Cardiac muscle cell (in vitro differentiated cells and primary cell): ENCODE data around the gene C22orf15. TPM values are rescaled to one million over a fixed set of nuclear protein-coding genes. Genes with fewer than 3 reads are reported as not detected.
"Not testable (repeated sequence)": the region's sequence is repeated elsewhere in the genome, so short reads cannot be mapped to it uniquely, and the experiment has no call there.

Source experiments
- DNase-seq, 2 donors: peaks; one replicate each; pipeline versions ENCODE4 v3.0.0 to v3.0.0-alpha.2; 2010 to 2017; ENCODE audit warnings: low read depth in 1 of 2, low spot score in 1 of 2
- H3K27ac ChIP-seq: fragments of 200-600 bp; sonication (generic); 2 replicates; pipeline ENCODE4 v1.5.1; 2016
- H3K27me3 ChIP-seq: fragments of 200-600 bp; sonication (generic); 2 replicates; pipeline ENCODE4 v1.6.0; 2016; ENCODE audit warnings: control low read depth
- H3K36me3 ChIP-seq: fragments of 200-600 bp; sonication (generic); 2 replicates; pipeline ENCODE4 v1.5.1; 2016; ENCODE audit warnings: control low read depth
- H3K4me1 ChIP-seq: fragments of 200-600 bp; sonication (generic); 2 replicates; pipeline ENCODE4 v1.8.1; 2017; ENCODE audit warnings: low read depth, mild to moderate bottlenecking, mixed run types
- H3K4me3 ChIP-seq: fragments of 200-600 bp; sonication (generic); 2 replicates; pipeline ENCODE4 v1.5.1; 2016; ENCODE audit warnings: mild to moderate bottlenecking
- H3K9me3 ChIP-seq: fragments of 200-600 bp; sonication (generic); 2 replicates; pipeline ENCODE4 v1.5.1; 2017; ENCODE audit warnings: low read depth, mild to moderate bottlenecking, control low read depth
- CTCF ChIP-seq: IDR thresholded peaks from 2 replicates; pipeline ENCODE4 v1.5.1; 2012; ENCODE audit warnings: low read depth, mild to moderate bottlenecking, low read length
- polyA plus RNA-seq: library from polyadenylated mRNA; unstranded; fragments of >200 nt; fragmentation: Nextera tagmentation; extraction: Ambion mirVana; gene quantifications from 2 replicates; pipeline ENCODE4 v1.2.1, GENCODE V29; 2016
- total RNA-seq: library from RNA; depleted of rRNA; stranded (reverse); fragments of >200 nt; gene quantifications from 2 replicates; pipeline ENCODE4 v1.2.3, GENCODE V29; 2016

C22orf15 gene
- total and polyA plus RNA-seq, 2 experiments from 2014 or later: 0.91 TPM; not detected in 1

GRCh38 chr22:23722724-23723123, 40.1 kb upstream of the C22orf15 start:
- no peaks in the 10 kb centered on the region for H3K36me3 ChIP-seq
- TF ChIP-seq CTCF: no peak

GRCh38 chr22:23728108-23728507, 34.7 kb upstream of the C22orf15 start:
- H3K27ac ChIP-seq, DNase-seq, H3K36me3 ChIP-seq, H3K27me3 ChIP-seq, H3K4me1 ChIP-seq, H3K4me3 ChIP-seq, H3K9me3 ChIP-seq: not testable (repeated sequence)

More at GRCh38 chr22:23722724-23723123, 40.1 kb upstream of the C22orf15 start:
- Histone ChIP-seq H3K27me3 (no peaks in the 10 kb centered on the region), H3K4me1 (no peaks in the 10 kb centered on the region), H3K9me3 (no peaks in the 10 kb centered on the region), H3K4me3 (no peak overlapping the region), H3K27ac (no peak overlapping the region)
- DNase-seq: no peak

GRCh38 chr22:23737696-23738095, 25.1 kb upstream of the C22orf15 start:
- Histone ChIP-seq H3K27me3 (no peaks in the 10 kb centered on the region), H3K36me3 (no peaks in the 10 kb centered on the region), H3K4me1 (no peaks in the 10 kb centered on the region), H3K9me3 (no peaks in the 10 kb centered on the region), H3K4me3 (no peak overlapping the region), H3K27ac (no peak overlapping the region)
- no peak for DNase-seq
- no peak for TF ChIP-seq CTCF

- Histone ChIP-seq H3K27me3 (no peaks in the 10 kb centered on the region), H3K4me3 (no peak overlapping the region), H3K36me3 (peaks cover 15% of the 10 kb centered on the region), H3K9me3 (no peaks in the 10 kb centered on the region), H3K27ac (no peak overlapping the region), H3K4me1 (no peaks in the 10 kb centered on the region)
- TF ChIP-seq CTCF: no peak
- no peak for DNase-seq
Measured at GRCh38 chr22:23742505-23743264, 20.1 kb upstream of the C22orf15 start.

GRCh38 chr22:23743303-23743705, 19.5 kb upstream of the C22orf15 start:
- no peak for TF ChIP-seq CTCF
- no peak overlapping the region for H3K4me3 ChIP-seq
- no peaks in the 10 kb centered on the region for H3K9me3 ChIP-seq
- H3K27ac ChIP-seq: no peak overlapping the region
- DNase-seq: peak in 1 of 2 donors; percentile 27
- no peaks in the 10 kb centered on the region for H3K27me3 ChIP-seq
- H3K4me1 ChIP-seq: no peaks in the 10 kb centered on the region
- H3K36me3 ChIP-seq: peaks cover 15% of the 10 kb centered on the region

GRCh38 chr22:23744001-23744400, 18.8 kb upstream of the C22orf15 start:
- no peak for DNase-seq
- TF ChIP-seq CTCF: no peak
- Histone ChIP-seq H3K36me3 (peaks cover 15% of the 10 kb centered on the region), H3K27ac (no peak overlapping the region), H3K9me3 (no peaks in the 10 kb centered on the region), H3K4me1 (no peaks in the 10 kb centered on the region), H3K4me3 (no peak overlapping the region), H3K27me3 (no peaks in the 10 kb centered on the region)
